A673 (cell line): ENCODE data around the gene FAM163A. TPM values are rescaled to one million over a fixed set of nuclear protein-coding genes. Genes with fewer than 3 reads are reported as not detected.

Experiments
- BruUV-seq: library from RNA; stranded (reverse); fragments of 400-500 nt; replicated peaks from 2 replicates; lab custom pipeline; 2021; lab: Mats Ljungman, UMichigan
- CTCF ChIA-PET: fragments of 300-600 bp; sonication (Branson Sonifier 250); formaldehyde crosslinking; loops from one replicate; lab custom pipeline; 2022; ENCODE audit warnings: antibody characterized with exemption; lab: Charles Lee
- POLR2A ChIA-PET: fragments of 300-600 bp; sonication (Branson Sonifier 250); formaldehyde crosslinking; loops from one replicate; lab custom pipeline; 2022; ENCODE audit warnings: antibody characterized with exemption; ENCODE audit not compliant: low non-redundant PET; lab: Charles Lee
- DNase-seq: peaks from one replicate; pipeline ENCODE4 v3.0.0-alpha.2; 2015; ENCODE audit warnings: low spot score
- H3K27ac ChIP-seq: fragments of 200-600 bp; sonication (generic); 2 replicates; pipeline ENCODE4 v1.5.1; 2016; ENCODE audit warnings: mixed run types, low read depth, mild to moderate bottlenecking, mixed read lengths, antibody characterized with exemption, low read length; ENCODE audit not compliant: poor library complexity, severe bottlenecking
- H3K27me3 ChIP-seq: fragments of 200-600 bp; sonication (generic); replicated peaks from 2 replicates; pipeline ENCODE4 v1.6.1; 2017; ENCODE audit warnings: mixed run types, low read depth, mild to moderate bottlenecking, mixed read lengths, antibody characterized with exemption, low read length; ENCODE audit not compliant: insufficient read depth, poor library complexity
- H3K36me3 ChIP-seq: fragments of 200-600 bp; sonication (generic); 2 replicates; pipeline ENCODE4 v1.6.1; 2016; ENCODE audit warnings: mixed run types, mild to moderate bottlenecking, mixed read lengths, antibody characterized with exemption, low read length; ENCODE audit not compliant: insufficient read depth, poor library complexity, severe bottlenecking
- H3K4me1 ChIP-seq: fragments of 200-600 bp; sonication (generic); 2 replicates; pipeline ENCODE4 v1.6.1; 2017; ENCODE audit warnings: mixed run types, mild to moderate bottlenecking, mixed read lengths, antibody characterized with exemption, low read length; ENCODE audit not compliant: insufficient read depth, poor library complexity, severe bottlenecking
- H3K4me3 ChIP-seq: fragments of 200-600 bp; sonication (generic); 2 replicates; pipeline ENCODE4 v1.5.1; 2016; ENCODE audit warnings: low read depth, mixed run types, mild to moderate bottlenecking, mixed read lengths, low read length; ENCODE audit not compliant: poor library complexity, severe bottlenecking
- H3K9me3 ChIP-seq: fragments of 200-600 bp; sonication (generic); 2 replicates; pipeline ENCODE4 v1.6.1; 2016; ENCODE audit warnings: mixed run types, low read depth, mild to moderate bottlenecking, mixed read lengths, antibody characterized with exemption, low read length; ENCODE audit not compliant: poor library complexity, severe bottlenecking
- EZH2 ChIP-seq: fragments of 200-600 bp; sonication (generic); IDR thresholded peaks from 2 replicates; pipeline ENCODE4 v1.6.1; 2017; ENCODE audit warnings: borderline replicate concordance, low read depth, mild to moderate bottlenecking, mixed read lengths, antibody characterized with exemption, low read length; ENCODE audit not compliant: poor library complexity, severe bottlenecking
- intact Hi-C: fragments of 100-400 bp; cut with micrococcal nuclease; formaldehyde crosslinking; loops from one replicate; pipeline ENCODE4 v1.10.0; 2022; ENCODE audit not compliant: unreplicated experiment
- total RNA-seq: library from RNA; stranded (reverse); gene quantifications from 2 replicates; pipeline ENCODE4 v1.2.3, GENCODE V29; 2021
- TF ChIP-seq, protein P1 (sequence below): fragments of 300-800, 200-600 bp; sonication (generic); conservative IDR thresholded peaks from 2 replicates; pipeline ENCODE4 v1.5.1; 2017; ENCODE audit warnings: low read depth, mild to moderate bottlenecking, antibody characterized with exemption, low read length, moderate library complexity, mixed read lengths

The FAM163A gene
- total RNA-seq, 1 experiment from 2014 or later: not detected

DNA sequence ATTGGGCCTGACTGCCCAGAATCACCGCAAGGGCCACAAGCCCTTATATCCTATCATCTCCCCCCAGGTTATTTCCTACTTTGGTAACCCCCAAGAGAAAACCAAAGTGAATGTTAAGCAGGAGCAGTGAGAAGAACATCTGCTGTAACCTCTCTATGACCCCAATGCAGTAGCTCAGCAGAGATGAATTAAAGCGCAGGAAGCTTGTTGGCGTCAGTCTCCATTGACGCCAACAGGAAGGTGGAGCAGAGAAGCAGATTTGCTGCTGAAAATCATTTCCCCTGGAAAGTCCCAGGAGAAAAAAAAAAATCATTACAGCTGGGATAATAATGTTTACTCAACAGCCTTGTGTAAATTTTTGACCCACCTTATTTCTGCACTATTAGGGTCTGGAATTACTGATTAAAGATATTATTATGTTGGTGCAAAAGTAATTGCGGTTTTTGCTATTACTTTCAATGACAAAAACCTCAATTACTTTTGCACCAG, 33.2 kb upstream of the FAM163A start:
- POLR2A ChIA-PET: interaction anchor here (0.6 to 0.8 kb wide), 2 partner anchors 25 to 105 kb away, joined by 4 to 5 read pairs; no protein-coding TSS in a partner anchor
- DNase-seq: peak; percentile 66

DNA sequence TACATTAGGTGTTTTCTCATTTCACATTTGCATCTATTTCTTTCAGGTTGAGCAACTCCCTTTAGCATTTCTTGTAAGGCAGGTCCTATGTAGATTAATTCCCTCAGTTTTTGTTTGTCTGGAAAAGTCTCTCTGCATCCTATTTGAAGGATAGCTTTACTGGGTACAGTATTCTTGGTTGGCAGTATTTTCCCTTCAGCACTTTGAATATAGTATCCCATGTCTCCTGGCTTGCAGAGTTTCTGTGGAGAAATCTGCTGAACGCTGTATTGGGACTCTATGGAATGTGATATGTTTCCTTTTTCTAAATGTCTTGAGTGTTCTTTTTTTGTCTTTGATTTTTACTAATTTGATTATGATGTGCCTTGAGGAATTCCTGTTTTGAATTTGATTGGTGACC, 28.9 kb upstream of the FAM163A start:
- no TSS peak for BruUV-seq
- intact Hi-C loops: no loop called here
- no peaks in the 10 kb centered on the region for H3K27me3 ChIP-seq
- no peak overlapping the region for H3K27ac ChIP-seq
- ChIA-PET CTCF (no interaction called here), POLR2A (no interaction called here)
- H3K36me3 ChIP-seq: no peaks in the 10 kb centered on the region
- no peak for TF ChIP-seq EZH2
- TF ChIP-seq, protein P1, sequence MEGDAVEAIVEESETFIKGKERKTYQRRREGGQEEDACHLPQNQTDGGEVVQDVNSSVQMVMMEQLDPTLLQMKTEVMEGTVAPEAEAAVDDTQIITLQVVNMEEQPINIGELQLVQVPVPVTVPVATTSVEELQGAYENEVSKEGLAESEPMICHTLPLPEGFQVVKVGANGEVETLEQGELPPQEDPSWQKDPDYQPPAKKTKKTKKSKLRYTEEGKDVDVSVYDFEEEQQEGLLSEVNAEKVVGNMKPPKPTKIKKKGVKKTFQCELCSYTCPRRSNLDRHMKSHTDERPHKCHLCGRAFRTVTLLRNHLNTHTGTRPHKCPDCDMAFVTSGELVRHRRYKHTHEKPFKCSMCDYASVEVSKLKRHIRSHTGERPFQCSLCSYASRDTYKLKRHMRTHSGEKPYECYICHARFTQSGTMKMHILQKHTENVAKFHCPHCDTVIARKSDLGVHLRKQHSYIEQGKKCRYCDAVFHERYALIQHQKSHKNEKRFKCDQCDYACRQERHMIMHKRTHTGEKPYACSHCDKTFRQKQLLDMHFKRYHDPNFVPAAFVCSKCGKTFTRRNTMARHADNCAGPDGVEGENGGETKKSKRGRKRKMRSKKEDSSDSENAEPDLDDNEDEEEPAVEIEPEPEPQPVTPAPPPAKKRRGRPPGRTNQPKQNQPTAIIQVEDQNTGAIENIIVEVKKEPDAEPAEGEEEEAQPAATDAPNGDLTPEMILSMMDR: no peak
- no peak for DNase-seq
- no peak overlapping the region for H3K4me3 ChIP-seq
- H3K4me1 ChIP-seq: no peaks in the 10 kb centered on the region
- H3K9me3 ChIP-seq: peaks cover 23% of the 10 kb centered on the region

More for the DNA sequence above, 33.2 kb upstream of the FAM163A start:
- Histone ChIP-seq H3K36me3 (no peaks in the 10 kb centered on the region), H3K9me3 (peaks cover 6% of the 10 kb centered on the region), H3K4me3 (no peak overlapping the region), H3K27me3 (no peaks in the 10 kb centered on the region), H3K27ac (no peak overlapping the region), H3K4me1 (no peaks in the 10 kb centered on the region)
- BruUV-seq: no TSS peak
- intact Hi-C loops: loop anchor here (5.0 kb wide), 2 partner anchors 467 to 772 kb away; no protein-coding TSS in a partner anchor
- no peak for TF ChIP-seq EZH2
- TF ChIP-seq, protein P1: no peak
- CTCF ChIA-PET: interaction anchor here (0.5 to 1.7 kb wide), 4 partner anchors 56 to 522 kb away, joined by 4 to 13 read pairs (median 10); no protein-coding TSS in a partner anchor

DNA sequence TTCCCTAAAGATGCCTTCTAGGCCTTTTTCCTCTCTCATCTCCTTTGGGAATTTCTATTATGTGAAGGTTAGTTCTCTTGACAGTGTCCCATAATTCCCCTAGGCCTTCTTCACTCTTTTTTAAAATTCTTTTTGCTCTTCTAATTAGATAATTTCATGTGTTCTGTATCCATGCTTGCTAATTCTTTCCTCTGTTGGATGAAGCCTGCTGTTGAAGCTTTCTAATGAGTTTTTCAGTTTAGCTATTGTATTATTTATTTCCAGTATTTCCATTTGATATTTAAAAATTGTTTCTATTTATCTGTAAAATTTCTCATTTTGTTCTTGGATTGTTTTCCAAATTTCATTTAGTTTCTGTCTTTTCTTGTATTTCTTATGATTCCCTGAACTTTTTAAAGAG, 28.5 kb upstream of the FAM163A start:
- Histone ChIP-seq H3K4me1 (no peaks in the 10 kb centered on the region), H3K4me3 (no peak overlapping the region), H3K27ac (no peak overlapping the region), H3K9me3 (peaks cover 23% of the 10 kb centered on the region), H3K36me3 (no peaks in the 10 kb centered on the region), H3K27me3 (no peaks in the 10 kb centered on the region)
- DNase-seq: no peak
- TF ChIP-seq, protein P1: no peak
- no peak for TF ChIP-seq EZH2
- intact Hi-C loops: no loop called here
- ChIA-PET CTCF (no interaction called here), POLR2A (no interaction called here)
- BruUV-seq: no TSS peak
